H1 (cell line): ENCODE results near the gene PTPA. TPM values are rescaled to one million over a fixed set of nuclear protein-coding genes. Genes with fewer than 3 reads are reported as not detected.

Experiments
- ATF2 ChIP-seq: IDR thresholded peaks from 2 replicates; pipeline ENCODE4 v1.6.1; 2012; ENCODE audit warnings: low read length, inconsistent platforms
- polyA plus RNA-seq, 7 experiments: library from polyadenylated mRNA; depleted of rRNA in 3 of 7; stranded (reverse) in 5 of 7; unstranded in 2 of 7; fragments of >200 nt in 5 of 7; fragments of 200-250 nt in 2 of 7; gene quantifications; 1 replicate in 5 of 7; 2 replicates in 1 of 7; 4 replicates in 1 of 7; pipeline versions ENCODE4 v1.2.1 to v1.2.3, GENCODE V29; 2011 to 2013; ENCODE audit warnings: missing spikeins in 2 of 7, mixed read lengths in 2 of 7
- total RNA-seq: library from RNA; stranded (reverse); fragmentation: NEBNext Ultra II Directional; extraction: Animal tissue kit (Norgen Biotek cat#: 25700); gene quantifications from 2 replicates; pipeline ENCODE4 v1.2.1, GENCODE V29; 2021

The PTPA gene
- total and polyA plus RNA-seq, 2 of the 8 experiments (the other 6 are each of a cell fraction or from before 2014, with no cell fraction given) = 114 to 145 TPM

DNA sequence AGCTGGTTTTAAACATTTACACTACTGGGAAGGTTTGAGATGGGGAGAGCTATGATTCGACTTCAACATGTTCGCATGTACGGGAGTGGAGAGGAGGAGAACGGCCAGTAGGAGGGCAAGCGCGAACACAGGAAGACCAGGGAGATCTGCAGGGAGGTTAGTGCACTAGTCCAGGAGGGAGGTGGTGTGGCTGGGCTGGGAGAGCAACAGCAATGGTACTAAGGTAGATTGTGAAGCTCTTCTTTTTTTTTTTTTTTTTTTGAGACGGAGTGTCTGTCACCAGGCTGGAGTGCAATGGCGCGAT lies 50.3 kb downstream of the PTPA start (continued):
- no peak for TF ChIP-seq ATF2
